Measurements from ENCODE around the gene ATP5PO. TPM values are rescaled to one million over a fixed set of nuclear protein-coding genes. Genes with fewer than 3 reads are reported as not detected.

Gene ATP5PO
- total and polyA plus RNA-seq, 2 of the 13 experiments (the other 11 are each of a cell fraction or from before 2014, with no cell fraction given), result 256 to 297 TPM

GRCh38 chr21:33856893-33857527, 58.6 kb downstream of the ATP5PO start (continued):
- no peak for TF ChIP-seq ZNF569 (CRISPR knock-in tag; IDR thresholded peaks at IDR 0.05; ENCODE audit: borderline replicate concordance)
- TF ChIP-seq MBD4 (IDR thresholded peaks at IDR 0.05; ENCODE audit: borderline replicate concordance, low read length), result no peak
- TF ChIP-seq IKZF1 (IDR thresholded peaks at IDR 0.05), result no peak
- TF ChIP-seq HNF4A (CRISPR knock-in tag; IDR thresholded peaks at IDR 0.05), result peak; percentile 59
- no peak for TF ChIP-seq ZNF75D (CRISPR knock-in tag; IDR thresholded peaks at IDR 0.05; ENCODE audit: borderline replicate concordance)

DNA sequence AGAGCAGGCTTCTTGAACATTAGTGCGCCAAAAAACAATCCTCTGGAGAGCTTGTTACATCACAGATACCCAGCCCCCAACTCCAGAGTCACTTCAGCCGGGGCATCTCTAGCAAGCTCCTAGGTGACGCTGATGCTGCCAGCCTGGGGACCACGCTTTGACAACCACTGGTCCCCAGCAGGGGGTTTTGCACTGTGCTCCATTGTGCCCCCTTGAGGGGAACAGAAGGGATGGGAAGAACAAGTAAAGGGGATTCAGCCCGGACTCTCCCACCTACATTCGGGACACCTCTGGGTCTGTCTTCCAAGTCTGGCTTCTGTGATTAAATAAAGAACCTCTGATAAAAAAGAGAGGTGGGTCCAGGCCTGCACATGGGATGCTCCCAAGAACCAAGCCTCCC, 60.4 kb downstream of the ATP5PO start:
- intact Hi-C loops (cut with micrococcal nuclease; ENCODE audit: unreplicated experiment), result no loop called here
- H3K4me3 ChIP-seq (replicated peaks in 1 of 3; ENCODE audit: insufficient read depth in 1 of 3, low read depth in 2 of 3, low read length in 3 of 3), result no peak overlapping the region
- no peaks in the 10 kb centered on the region for H3K36me3 ChIP-seq (replicated peaks in 1 of 2; ENCODE audit: control insufficient read depth in 1 of 2, insufficient read depth in 2 of 2, low read length in 2 of 2)
- no peak overlapping the region for H3K9ac ChIP-seq (ENCODE audit: insufficient read depth, low read depth, low read length)
- FAIRE-seq (no peak), DNase-seq (ENCODE audit: low spot score) (peak; percentile 23), ATAC-seq (peak; percentile 63)
- peaks cover 2 to 14% of the 10 kb centered on the region in 2 experiments; a peak in 4 of 5 replicates for H3K27me3 ChIP-seq (ENCODE audit: control insufficient read depth in 1 of 2, insufficient read depth in 2 of 2, low read length in 2 of 2)
- H3K79me2 ChIP-seq (ENCODE audit: insufficient read depth, low read length), result no peaks in the 10 kb centered on the region
- ChIA-PET POLR2A (no interaction called here), CTCF (ENCODE audit: low intra/inter-chr PET ratio, low total read pairs) (no interaction called here)
- no peaks in the 10 kb centered on the region for H4K20me1 ChIP-seq (ENCODE audit: insufficient read depth, low read length)
- no peaks in the 10 kb centered on the region for H3K9me3 ChIP-seq (ENCODE audit: low read length)
- no TSS peak for BruUV-seq (replicated peaks)
- H3K4me2 ChIP-seq (ENCODE audit: low read depth, low read length), result no peak overlapping the region
- TF ChIP-seq CREM (IDR thresholded peaks at IDR 0.05) (no peak), CREM (CRISPR knock-in tag; IDR thresholded peaks at IDR 0.05) (no peak), STAG1 (CRISPR knock-in tag; IDR thresholded peaks at IDR 0.05) (0 out of 2 replicates have a peak, but pooled peaks have one; percentile 14), BORCS8-MEF2B (CRISPR knock-in tag; IDR thresholded peaks at IDR 0.05) (no peak), RARG (CRISPR knock-in tag; IDR thresholded peaks at IDR 0.05; ENCODE audit: low read depth) (no peak)
- TF ChIP-seq, protein P1, sequence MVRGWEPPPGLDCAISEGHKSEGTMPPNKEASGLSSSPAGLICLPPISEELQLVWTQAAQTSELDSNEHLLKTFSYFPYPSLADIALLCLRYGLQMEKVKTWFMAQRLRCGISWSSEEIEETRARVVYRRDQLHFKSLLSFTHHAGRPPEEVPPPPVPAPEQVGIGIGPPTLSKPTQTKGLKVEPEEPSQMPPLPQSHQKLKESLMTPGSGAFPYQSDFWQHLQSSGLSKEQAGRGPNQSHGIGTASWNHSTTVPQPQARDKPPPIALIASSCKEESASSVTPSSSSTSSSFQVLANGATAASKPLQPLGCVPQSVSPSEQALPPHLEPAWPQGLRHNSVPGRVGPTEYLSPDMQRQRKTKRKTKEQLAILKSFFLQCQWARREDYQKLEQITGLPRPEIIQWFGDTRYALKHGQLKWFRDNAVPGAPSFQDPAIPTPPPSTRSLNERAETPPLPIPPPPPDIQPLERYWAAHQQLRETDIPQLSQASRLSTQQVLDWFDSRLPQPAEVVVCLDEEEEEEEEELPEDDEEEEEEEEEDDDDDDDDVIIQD (CRISPR knock-in tag; IDR thresholded peaks at IDR 0.05; ENCODE audit: low read depth), result no peak
- TF ChIP-seq, protein P2, sequence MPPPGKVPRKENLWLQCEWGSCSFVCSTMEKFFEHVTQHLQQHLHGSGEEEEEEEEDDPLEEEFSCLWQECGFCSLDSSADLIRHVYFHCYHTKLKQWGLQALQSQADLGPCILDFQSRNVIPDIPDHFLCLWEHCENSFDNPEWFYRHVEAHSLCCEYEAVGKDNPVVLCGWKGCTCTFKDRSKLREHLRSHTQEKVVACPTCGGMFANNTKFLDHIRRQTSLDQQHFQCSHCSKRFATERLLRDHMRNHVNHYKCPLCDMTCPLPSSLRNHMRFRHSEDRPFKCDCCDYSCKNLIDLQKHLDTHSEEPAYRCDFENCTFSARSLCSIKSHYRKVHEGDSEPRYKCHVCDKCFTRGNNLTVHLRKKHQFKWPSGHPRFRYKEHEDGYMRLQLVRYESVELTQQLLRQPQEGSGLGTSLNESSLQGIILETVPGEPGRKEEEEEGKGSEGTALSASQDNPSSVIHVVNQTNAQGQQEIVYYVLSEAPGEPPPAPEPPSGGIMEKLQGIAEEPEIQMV (CRISPR knock-in tag; IDR thresholded peaks at IDR 0.05; ENCODE audit: low read depth), result no peak
- no peak overlapping the region for H3K27ac ChIP-seq (ENCODE audit: extremely low read length, insufficient read depth, low read length)
- in situ Hi-C loops (cut with HindIII; ENCODE audit: extremely low pct_ligation_motif_present, low pct_unique_long_range_greater_than_20kb), result no loop called here
- WGBS (ENCODE audit: low lambda C conversion rate), result 53% methylated on average over 5 of the region's 6 CpGs
- H2AFZ ChIP-seq (ENCODE audit: low read length), result no peak overlapping the region
- H3K4me1 ChIP-seq (ENCODE audit: insufficient read depth, low read length), result peaks cover 27% of the 10 kb centered on the region
